Mesothelial cell of epicardium (in vitro differentiated cells): ENCODE measurements around the gene TUB. TPM values are rescaled to one million over a fixed set of nuclear protein-coding genes. Genes with fewer than 3 reads are reported as not detected.

Experiments used
- DNase-seq, 2 experiments: peaks; one replicate each; pipeline ENCODE4 v3.0.0; 2021; ENCODE audit warnings: low spot score in 2 of 2; ENCODE audit not compliant: unreplicated experiment in 2 of 2
- H3K27ac Mint-ChIP-seq: 2 replicates; pipeline ENCODE4 v1.8.0; 2021; ENCODE audit warnings: mixed read lengths
- H3K27me3 Mint-ChIP-seq: 2 replicates; pipeline ENCODE4 v1.8.0; 2021; ENCODE audit warnings: low read depth, mixed read lengths
- H3K36me3 Mint-ChIP-seq: 2 replicates; pipeline ENCODE4 v1.8.0; 2021; ENCODE audit warnings: mixed read lengths
- H3K4me1 Mint-ChIP-seq: 2 replicates; pipeline ENCODE4 v1.8.0; 2021; ENCODE audit warnings: mixed read lengths
- H3K4me3 Mint-ChIP-seq: 2 replicates; pipeline ENCODE4 v1.8.0; 2021; ENCODE audit warnings: mild to moderate bottlenecking, moderate library complexity, mixed read lengths
- H3K9me3 Mint-ChIP-seq: 2 replicates; pipeline ENCODE4 v1.8.0; 2021; ENCODE audit warnings: mixed read lengths
- total RNA-seq: library from RNA; stranded (reverse); gene quantifications from 3 replicates; pipeline ENCODE4 v1.2.1, GENCODE V29; 2021
- TF ChIP-seq, protein P1 (sequence below): fragments of 200-600 bp; sonication (generic); IDR thresholded peaks from one replicate; pipeline ENCODE4 v1.5.0; 2021; ENCODE audit warnings: antibody characterized with exemption; ENCODE audit not compliant: unreplicated experiment

The TUB gene
- total RNA-seq, 1 donor from 2014 or later: 52.8 TPM

GRCh38 chr11:8085011-8085645 is 4.1 kb downstream of the TUB start:
- DNase-seq: no peak
- no peaks in the 10 kb centered on the region for H3K36me3 Mint-ChIP-seq
- H3K9me3 Mint-ChIP-seq: no peaks in the 10 kb centered on the region
- no peaks in the 10 kb centered on the region for H3K27me3 Mint-ChIP-seq
- no peak overlapping the region for H3K4me3 Mint-ChIP-seq
- TF ChIP-seq, protein P1, sequence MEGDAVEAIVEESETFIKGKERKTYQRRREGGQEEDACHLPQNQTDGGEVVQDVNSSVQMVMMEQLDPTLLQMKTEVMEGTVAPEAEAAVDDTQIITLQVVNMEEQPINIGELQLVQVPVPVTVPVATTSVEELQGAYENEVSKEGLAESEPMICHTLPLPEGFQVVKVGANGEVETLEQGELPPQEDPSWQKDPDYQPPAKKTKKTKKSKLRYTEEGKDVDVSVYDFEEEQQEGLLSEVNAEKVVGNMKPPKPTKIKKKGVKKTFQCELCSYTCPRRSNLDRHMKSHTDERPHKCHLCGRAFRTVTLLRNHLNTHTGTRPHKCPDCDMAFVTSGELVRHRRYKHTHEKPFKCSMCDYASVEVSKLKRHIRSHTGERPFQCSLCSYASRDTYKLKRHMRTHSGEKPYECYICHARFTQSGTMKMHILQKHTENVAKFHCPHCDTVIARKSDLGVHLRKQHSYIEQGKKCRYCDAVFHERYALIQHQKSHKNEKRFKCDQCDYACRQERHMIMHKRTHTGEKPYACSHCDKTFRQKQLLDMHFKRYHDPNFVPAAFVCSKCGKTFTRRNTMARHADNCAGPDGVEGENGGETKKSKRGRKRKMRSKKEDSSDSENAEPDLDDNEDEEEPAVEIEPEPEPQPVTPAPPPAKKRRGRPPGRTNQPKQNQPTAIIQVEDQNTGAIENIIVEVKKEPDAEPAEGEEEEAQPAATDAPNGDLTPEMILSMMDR: no peak
- H3K4me1 Mint-ChIP-seq: peaks cover 52% of the 10 kb centered on the region
- H3K27ac Mint-ChIP-seq: no peak overlapping the region

DNA sequence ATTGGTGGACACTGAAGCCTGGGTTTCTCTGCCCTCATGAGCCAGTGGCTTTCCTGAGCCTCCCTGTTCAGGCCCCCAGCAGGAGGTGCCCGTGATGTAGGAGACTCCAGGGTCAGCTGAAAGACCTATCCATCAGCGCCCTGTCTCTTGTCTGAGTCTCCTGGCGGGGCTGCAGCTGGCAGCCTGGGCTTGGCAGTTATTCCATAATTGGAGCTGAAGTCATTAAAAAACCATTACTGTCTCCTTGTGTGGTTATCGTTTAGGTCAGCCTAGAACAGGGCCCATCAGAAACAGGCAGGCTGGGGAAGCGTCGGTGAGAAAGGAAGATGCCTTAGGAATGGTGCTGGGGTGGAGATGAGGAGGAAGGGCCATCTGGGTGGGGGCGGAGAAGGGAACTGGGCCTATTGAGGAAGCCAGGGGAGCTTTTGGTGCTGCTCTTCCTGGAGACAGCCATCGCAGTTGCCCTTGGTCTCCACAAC is 5.0 kb downstream of the TUB start:
- H3K4me1 Mint-ChIP-seq: peaks cover 48% of the 10 kb centered on the region
- no peak overlapping the region for H3K4me3 Mint-ChIP-seq
- TF ChIP-seq, protein P1: no peak
- H3K27me3 Mint-ChIP-seq: no peaks in the 10 kb centered on the region
- DNase-seq: no peak
- no peaks in the 10 kb centered on the region for H3K36me3 Mint-ChIP-seq
- H3K27ac Mint-ChIP-seq: no peak overlapping the region
- no peaks in the 10 kb centered on the region for H3K9me3 Mint-ChIP-seq

DNA sequence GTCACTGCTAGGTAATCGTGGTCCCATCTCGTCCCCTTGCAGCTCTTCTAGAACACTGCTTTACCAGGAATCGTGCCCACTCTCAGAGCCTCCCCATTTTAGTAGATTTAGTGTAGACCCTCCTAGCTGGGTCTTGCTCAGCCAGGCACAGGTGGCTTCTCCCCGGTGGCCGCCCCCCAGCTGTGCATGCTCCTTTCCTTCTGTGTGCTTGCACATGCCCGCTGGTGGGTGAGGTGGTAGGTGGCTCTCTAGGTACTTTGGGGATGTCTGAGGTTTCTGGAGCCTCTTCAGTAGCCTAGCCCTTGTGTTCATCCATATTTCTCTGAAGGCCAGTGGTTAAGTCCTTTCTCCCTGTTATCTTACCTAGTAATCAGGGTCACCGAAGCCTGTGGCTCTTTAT is 5.6 kb downstream of the TUB start:
- Mint-ChIP-seq H3K36me3 (no peaks in the 10 kb centered on the region), H3K27me3 (no peaks in the 10 kb centered on the region), H3K27ac (no peak overlapping the region), H3K4me1 (peaks cover 48% of the 10 kb centered on the region), H3K4me3 (no peak overlapping the region), H3K9me3 (no peaks in the 10 kb centered on the region)
- TF ChIP-seq, protein P1: no peak
- no peak for DNase-seq

GRCh38 chr11:8087185-8087584 is 6.2 kb downstream of the TUB start:
- Mint-ChIP-seq H3K9me3 (no peaks in the 10 kb centered on the region), H3K27me3 (no peaks in the 10 kb centered on the region), H3K4me3 (no peak overlapping the region), H3K4me1 (peaks cover 42% of the 10 kb centered on the region), H3K36me3 (no peaks in the 10 kb centered on the region), H3K27ac (no peak overlapping the region)
- TF ChIP-seq, protein P1: no peak
- no peak for DNase-seq

- H3K4me3 Mint-ChIP-seq: no peak overlapping the region
- no peaks in the 10 kb centered on the region for H3K27me3 Mint-ChIP-seq
- TF ChIP-seq, protein P1: no peak
Measured at GRCh38 chr11:8087756-8088155, 6.7 kb downstream of the TUB start.

More at GRCh38 chr11:8087756-8088155, 6.7 kb downstream of the TUB start:
- peaks cover 2% of the 10 kb centered on the region for H3K36me3 Mint-ChIP-seq
- peaks cover 36% of the 10 kb centered on the region for H3K4me1 Mint-ChIP-seq
- no peak for DNase-seq
- no peaks in the 10 kb centered on the region for H3K9me3 Mint-ChIP-seq
- no peak overlapping the region for H3K27ac Mint-ChIP-seq
